HG02623 (cell line): ENCODE measurements around the gene P2RY11.

Experiments
- ATAC-seq: cut with Tn5 transposase; IDR thresholded peaks from one replicate; pipeline ENCODE4 v1.9.1; 2021; ENCODE audit warnings: moderate library complexity; ENCODE audit not compliant: unreplicated experiment

Gene P2RY11

GRCh38 chr19:10137751-10138682 is 26.5 kb downstream of the P2RY11 start:
- ATAC-seq: no peak

DNA sequence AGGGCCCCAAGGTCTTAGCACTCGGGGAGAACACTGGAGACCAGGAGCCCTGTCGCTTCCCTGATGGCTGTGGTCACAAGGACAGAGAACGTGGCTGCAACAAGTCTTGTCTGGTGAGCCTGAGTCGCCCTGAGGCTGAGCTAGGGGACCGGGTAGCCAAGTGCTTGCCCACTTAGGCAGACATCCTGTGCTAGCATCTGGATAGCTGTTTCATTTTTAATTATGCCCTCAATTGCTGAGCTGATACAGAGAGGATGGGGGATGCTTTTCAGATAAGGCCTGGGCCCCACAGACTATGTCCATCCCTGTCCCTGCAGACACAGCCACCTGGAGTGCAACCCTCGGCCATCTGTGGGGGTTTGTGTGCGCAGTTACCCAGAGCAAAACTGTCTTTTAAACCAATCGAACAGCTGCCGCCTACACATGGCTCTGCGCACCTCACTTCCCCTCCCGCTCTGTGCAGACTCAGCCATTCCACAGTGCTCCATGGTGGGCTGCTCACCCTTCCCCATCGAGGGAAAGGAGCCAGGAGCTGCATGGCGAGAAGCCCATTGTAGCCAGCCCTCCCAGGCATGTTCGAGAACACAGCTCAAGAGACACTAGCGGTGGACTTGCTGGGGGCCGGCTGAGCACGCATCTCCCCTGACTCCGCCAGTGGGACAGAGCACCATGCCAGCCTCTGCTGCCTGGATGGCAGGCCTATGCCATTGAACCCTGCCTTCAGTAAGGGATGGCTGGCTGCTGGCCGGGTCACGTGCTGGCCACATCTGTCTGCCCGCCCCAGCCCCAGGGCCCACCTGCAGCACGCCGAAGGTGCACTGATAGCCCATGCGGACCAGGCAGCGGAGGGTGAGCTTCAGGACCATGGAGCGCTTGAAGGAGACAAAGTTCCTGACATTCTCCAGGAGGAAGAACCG is 27.6 kb downstream of the P2RY11 start:
- no peak for ATAC-seq

DNA sequence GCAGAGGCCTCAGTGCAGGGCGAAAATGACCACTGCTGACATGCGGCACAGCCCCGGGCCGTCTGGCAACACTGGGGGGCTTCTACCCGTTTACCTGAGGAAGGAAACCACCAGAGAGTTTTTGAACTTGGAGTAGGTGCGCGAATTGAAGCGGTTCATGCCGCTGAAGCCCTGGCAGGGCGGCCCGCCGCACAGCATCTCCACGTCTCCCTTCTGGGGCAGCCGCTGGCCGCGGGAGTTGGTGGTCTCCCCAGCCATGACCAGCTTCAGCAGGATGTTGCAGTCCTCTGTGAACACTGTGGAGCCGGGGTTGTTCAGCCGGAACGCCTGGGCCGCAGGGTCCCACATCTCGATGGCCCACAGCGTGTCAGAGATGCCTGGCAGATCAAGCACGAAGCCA is 28.5 kb downstream of the P2RY11 start:
- ATAC-seq: no peak

- no peak for ATAC-seq
Measured at GRCh38 chr19:10141479-10141878, 30.0 kb downstream of the P2RY11 start.

DNA sequence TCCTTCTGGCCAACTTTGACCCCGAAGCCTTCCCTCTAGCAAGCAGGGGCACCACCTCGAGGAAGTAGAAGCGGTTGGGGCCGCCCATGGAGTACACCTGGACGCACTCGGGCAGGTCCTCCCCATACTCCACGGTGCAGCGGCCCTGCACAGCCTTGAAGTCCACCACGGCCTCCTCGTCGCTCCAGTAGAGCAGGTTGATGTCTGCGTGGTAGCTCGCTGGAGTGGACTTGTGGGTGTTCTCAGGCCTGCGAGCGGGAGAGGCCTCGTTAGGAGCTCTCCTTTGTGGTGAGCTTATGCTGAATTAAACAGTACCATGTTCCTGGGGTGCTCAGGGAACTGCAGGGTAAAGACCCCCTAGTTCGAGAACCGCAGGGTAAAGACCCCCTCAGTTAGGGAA is 30.5 kb downstream of the P2RY11 start:
- no peak for ATAC-seq

- no peak for ATAC-seq
Measured at GRCh38 chr19:10142701-10143375, 31.3 kb downstream of the P2RY11 start.

DNA sequence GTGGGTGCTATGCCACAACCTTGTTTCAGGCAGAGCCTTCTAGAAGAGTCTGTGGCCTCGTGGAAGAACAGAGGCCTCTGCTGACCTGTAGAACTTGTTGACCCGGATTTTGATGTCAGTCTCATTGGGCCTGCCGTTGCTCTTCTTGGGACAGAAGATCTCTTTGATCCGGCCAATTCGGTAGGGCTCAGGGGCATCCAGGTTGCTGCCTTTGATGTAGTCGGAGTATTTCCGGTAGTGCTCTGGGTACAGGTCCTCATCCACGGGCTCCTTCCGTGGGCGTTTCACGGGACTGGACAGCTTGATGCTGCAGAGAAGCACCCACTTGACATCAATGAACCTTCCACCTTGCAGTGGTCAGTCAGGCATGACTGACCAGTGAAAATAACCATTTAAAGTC is 32.2 kb downstream of the P2RY11 start:
- no peak for ATAC-seq

GRCh38 chr19:10144361-10144760 is 32.9 kb downstream of the P2RY11 start:
- ATAC-seq: no peak

DNA sequence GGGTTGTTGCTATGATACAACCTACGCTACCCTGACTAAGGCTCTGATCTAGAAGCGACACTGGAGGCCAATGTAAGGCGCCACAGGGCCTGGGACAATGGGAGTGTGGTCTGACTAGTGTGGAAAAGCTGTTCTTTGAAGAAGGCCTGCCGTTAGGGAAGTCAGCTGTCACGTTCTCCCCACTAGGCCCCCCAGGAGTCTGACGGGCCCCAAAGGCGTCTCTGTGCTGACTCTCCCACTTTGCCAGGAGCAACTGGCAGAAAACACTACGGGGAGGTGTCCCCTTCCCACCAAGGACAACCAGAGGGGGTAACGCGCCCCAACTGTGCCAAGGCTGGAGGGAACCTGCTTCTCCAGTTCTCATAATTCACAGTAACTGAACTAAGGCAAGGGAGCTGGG is 33.5 kb downstream of the P2RY11 start:
- ATAC-seq: no peak

- no peak for ATAC-seq
Measured at GRCh38 chr19:10146142-10146541, 34.6 kb downstream of the P2RY11 start.

- no peak for ATAC-seq
Measured at GRCh38 chr19:10149427-10149826, 37.9 kb downstream of the P2RY11 start.

- no peak for ATAC-seq
Measured at GRCh38 chr19:10151521-10151920, 40.0 kb downstream of the P2RY11 start.

DNA sequence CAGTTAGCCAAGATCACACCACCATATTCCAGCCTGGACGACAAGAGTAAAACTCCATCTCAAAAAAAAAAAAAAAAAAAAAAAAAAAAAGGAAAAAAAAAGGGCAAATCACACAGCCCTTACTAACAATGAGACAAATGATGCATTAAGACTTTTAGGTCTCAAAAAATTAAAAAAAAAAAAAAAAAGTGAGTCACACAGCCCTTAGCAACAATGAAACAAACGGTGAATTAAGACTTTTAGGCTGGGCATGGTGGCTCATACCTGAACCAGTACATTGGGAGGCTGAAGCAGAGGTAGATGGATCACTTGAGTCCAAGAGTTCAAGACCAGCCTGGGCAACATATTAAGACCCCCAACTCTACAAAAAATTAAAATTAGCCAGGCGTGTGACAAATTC is 40.6 kb downstream of the P2RY11 start:
- ATAC-seq: no peak

DNA sequence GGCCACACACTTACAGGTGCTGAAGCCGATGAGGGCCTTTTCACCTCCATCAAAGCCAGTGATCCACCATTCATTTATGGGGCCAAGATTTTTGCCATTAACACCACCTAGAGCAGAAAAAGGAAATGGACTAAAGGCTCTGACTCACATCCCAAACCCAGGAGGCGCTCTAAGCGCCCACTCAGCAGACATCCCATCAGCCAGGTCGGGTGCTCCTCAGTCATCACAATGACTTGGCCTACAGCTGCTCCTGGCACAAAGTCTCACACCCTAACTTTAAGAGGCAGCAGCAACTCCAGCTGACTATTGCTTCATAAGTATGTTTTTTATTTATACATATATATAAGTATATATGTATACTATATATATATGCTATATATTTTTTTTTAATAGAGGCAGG is 44.3 kb downstream of the P2RY11 start:
- ATAC-seq: no peak

DNA sequence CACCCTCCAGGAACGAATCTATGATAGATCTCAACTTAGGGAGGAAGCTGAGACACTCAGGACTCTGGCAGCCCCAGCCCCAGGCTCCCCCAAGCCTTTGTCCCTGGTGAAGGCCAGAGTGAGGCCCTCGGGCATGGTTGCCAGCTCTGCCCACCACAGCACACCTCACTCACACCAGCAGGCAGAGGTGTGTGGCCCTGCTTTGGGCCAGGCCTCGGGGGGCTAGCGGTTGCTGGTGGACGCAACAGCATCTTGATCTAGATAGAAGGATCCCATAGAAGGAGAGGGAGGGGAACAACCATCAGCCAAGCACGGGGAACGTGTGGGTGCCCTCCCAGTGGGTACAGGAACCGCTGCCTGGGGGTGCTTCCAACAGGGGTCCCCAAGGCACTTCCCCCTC is 46.6 kb downstream of the P2RY11 start:
- ATAC-seq: no peak

- ATAC-seq: no peak
Measured at GRCh38 chr19:10158485-10158884, 47.0 kb downstream of the P2RY11 start.

- no peak for ATAC-seq
Measured at GRCh38 chr19:10159610-10160009, 48.1 kb downstream of the P2RY11 start.

GRCh38 chr19:10163536-10163935 is 52.0 kb downstream of the P2RY11 start:
- no peak for ATAC-seq
